ENCODE data around the gene SLC41A2.

GRCh38 chr12:104938371-104938770, 19.7 kb downstream of the SLC41A2 start:
- no peak for TF ChIP-seq CTCF (conservative IDR thresholded peaks at IDR 0.05 in 1 of 2, IDR thresholded peaks at IDR 0.05 in 1 of 2; ENCODE audit: low read depth in 1 of 2, low read length in 2 of 2)
- no peak for TF ChIP-seq EZH2 (IDR thresholded peaks at IDR 0.05; ENCODE audit: low read length, missing control alignments)
